ENCODE results near the gene MAN1B1.

- TF ChIP-seq CTCF (IDR thresholded peaks at IDR 0.05; ENCODE audit: low read length): no peak
- TF ChIP-seq EZH2phosphoT487 (IDR thresholded peaks at IDR 0.05; ENCODE audit: low read length): no peak
Measured at GRCh38 chr9:137045294-137046087, 41.3 kb upstream of the MAN1B1 start.

All from MM.1S (cell line).